GM10847 (cell line): ENCODE measurements around the gene PPP2R5A.

Source experiments
- POLR2A ChIP-seq: IDR thresholded peaks from 2 replicates; pipeline ENCODE4 v1.6.1; 2011; ENCODE audit not compliant: insufficient read length; ENCODE audit errors: extremely low read depth

Gene PPP2R5A

DNA sequence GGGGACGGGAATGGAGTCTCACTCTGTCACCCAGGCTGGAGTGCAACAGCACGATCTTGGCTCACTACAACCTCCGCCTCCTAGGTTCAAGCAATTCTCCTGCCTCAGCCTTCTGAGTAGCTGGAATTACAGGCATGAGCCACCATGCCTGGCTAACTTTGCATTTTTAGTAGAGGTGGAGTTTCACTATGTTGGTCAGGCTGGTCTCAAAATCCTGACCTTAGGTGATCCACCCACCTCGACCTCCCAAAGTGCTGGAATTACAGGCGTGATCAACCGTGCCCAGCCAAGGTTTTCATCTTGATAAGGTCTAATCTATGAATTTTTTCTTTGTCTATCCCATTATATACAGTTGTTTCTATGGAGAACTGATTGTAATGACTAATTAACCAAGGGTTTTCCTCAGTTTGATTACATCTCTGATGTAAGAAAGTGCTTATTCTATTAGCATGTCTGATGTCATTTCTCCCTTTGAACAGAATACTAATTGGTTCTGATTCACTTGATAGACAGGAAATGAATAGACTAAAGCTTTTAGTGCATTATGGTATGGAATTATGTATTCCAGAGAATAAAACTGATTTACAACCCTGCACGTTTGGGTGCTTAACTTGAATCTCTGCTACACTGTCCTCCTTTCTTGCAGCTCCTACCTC lies 117.6 kb downstream of the PPP2R5A start:
- no peak for TF ChIP-seq POLR2A

DNA sequence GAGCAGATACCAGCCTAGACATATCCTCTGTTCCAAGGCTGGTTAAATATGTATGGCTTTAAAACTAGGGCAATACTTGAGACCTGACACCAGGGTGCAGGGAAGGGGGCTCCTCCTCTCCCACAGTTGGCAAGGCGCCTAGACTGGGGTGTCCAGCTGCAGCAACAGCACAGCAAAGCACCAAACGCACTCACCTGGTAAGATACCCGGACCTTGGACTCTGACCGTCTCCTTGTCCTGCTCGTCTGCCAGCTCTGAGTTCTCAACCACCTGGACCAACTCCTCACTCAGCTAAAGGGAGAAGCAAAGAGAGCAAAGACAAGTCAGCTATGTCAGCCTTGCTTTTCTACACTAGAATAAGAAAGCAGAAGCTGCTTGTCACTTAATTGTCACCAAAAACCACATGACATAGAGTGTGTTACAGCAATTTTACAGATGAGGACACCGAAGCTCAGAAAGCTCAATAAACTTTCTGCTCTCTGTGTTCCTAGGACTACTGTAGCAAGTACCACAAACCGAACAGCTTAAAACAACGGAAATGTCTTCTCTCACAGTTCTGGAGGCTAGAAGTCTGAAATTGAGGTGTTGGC lies 125.1 kb downstream of the PPP2R5A start:
- TF ChIP-seq POLR2A, result no peak
